HG03095 (cell line): ENCODE data around the gene PAEP.

Source experiments
- ATAC-seq: cut with Tn5 transposase; IDR thresholded peaks from one replicate; pipeline ENCODE4 v1.9.1; 2021; ENCODE audit warnings: moderate library complexity; ENCODE audit not compliant: unreplicated experiment

Gene PAEP

DNA sequence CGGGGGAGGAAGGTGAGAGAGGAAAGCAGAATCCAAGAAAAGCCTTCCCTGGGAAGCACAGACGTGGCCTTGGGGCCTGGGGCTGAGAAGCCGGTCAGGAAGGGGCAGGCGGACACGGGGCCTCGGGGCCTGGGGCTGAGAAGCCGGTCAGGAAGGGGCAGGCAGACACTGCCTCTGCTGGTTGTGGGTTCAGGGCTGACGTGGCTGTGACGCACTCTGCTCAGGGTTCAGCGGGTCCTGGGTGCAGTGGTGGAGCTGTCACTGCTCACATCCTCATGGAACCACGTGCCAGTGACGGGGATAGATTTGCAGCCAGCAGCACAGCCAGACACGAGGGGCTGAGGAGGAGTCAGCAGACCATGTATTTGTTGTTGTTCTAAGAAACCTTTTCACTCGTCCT lies 12.8 kb downstream of the PAEP start:
- ATAC-seq: no peak

DNA sequence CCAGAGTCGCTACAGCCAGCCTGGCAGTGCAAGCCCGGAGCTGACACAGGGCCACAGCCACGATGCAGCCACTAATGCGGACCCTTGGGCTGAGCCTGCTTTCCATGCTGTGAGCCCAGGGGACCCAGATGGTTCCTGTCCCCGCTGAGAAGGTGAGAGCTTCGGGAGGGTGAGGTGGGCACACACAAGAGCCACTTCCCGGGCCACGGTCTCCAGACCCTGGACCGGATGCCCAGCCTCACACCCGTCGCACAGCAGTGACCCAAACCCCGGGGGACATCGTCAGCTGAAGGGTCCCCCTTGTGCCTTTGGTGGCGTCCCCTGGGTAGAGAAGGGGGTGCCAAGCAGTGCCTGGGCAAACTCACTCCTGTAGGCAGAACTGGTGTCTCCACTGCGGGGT lies 13.4 kb downstream of the PAEP start:
- ATAC-seq: no peak

DNA sequence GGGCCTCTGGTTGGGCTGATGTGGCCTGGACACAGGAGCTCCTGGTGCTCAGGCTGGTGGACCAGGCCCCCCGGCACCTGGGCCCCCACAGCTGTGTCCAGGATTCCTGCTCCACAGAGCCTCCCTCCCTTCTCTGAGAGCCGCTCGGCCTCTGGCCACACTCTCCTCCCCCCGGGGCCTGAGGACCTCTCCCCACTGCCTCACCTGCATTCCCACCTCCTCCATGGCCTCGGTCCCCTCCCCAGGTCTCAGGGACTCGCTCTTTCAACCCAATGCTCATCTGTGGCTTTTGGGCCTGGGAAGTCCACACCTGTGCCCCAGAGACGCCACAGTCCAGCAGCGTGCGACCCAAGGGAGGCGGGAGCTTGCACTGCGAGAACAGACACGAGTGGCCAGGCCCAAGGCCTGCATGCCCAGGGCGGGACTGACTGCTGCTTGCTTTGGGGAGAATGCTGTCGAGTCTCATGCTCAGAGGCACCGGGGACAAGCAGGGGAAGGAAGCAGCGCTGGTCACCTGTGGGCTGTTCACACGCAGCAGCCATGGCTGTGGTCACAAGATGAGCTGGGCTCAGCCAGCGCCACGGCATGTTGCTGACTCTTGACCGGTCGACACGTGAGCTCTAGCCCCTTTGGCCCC lies 14.6 kb downstream of the PAEP start:
- ATAC-seq: no peak

DNA sequence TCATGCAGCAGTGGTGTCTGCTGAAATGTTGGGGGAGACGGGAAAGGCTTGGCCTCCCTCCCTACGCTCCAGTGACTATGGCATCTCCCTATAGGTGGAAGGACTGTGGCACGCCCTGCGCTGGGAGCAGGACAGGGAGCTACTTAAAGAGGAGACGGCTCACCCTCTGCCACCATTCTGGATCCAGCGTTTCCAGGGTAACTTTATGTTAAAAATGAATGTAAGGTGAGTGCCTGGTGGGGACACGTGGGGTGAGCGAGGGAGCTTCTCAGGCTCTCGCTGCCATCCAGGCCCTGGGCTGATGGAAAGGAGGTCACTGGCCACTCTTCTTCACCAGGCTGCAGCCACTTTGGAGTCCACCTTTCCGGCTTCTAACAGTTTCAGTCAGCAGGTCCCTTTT lies 15.7 kb downstream of the PAEP start:
- ATAC-seq: no peak

DNA sequence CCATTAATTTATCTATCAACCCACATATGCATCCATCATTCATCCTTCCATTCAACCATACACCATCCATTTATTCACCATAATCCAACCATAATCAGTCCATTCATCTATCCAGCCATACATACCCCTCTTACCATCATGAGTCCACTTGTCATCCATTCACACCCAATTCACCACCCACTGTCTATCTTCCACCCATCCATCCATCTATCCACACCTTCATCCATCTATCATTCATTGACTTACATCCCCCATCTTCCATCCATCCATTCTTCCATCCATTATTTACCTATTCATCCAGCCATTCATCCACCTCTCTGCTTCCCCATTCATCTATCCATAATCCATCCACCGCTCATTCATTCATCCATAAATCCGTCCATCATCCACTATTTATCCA lies 17.8 kb downstream of the PAEP start:
- ATAC-seq: no peak

DNA sequence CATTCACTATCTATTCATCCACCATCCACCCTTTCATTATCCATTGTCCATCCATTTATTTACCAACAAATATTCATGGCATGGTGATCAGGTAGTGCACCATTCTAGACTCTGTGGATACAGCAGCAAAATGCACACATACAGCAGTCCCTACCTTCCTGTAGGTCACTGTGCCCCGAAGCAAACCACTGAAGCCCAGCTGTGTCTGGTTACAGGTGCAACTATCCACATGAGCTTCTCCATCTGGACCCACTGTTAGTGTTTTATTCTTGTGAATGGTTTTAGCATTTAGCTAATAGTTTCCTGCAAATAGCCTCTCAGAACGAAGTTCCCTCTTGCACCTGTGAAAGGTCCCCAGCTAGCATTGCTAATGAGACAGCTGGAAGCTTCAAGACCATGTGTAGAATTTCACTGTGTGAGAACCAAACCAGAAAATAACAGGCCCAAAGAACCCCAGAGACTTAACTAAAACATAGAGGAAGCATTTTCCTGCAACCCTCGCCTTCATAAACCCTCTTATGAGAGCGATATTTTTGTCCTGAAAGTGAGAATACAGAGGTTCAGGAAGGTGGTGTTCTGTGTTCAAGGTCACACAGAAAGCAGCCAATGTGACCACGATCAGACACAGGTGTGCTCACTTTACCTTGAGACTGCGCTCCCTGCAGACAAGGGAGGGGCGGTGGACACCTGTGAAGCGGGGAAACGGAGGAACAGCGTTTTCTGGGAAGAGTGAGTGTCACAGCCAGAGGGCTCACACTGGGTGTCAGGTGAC lies 18.5 kb downstream of the PAEP start:
- ATAC-seq: no peak

DNA sequence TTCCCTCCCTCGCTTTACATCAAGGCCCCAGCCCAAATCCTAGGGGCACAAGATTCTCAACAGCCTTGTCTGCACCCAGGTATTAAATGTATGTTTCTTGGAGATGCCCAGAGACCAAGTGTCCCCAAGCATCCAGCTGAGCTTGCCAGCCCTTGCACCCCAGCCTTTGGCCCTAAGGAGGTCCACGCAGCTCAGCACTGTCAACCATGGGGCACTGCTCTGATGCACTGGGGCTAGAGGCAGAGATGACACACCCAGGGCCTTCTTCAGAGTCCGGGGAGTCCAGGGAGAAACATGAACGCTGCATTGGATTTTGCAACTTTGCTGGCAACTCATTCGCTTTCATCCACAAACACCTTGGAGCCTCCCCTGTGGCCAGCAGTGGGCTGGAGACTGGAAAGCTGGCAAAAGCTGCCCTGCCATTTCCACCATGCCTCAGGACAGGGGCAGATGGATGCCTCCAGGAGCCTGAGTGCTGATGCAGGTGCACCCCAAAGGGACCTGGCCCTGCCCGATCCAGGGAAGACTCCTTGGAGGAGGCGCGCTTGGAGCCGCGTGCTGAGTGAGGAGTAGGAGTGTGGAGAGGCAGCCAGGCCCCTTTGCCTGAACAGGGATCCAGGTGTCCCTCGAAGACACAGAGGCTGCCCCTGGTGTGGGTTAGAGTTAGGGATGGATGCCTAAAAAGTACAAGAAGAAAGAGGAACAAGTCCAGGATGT lies 19.3 kb downstream of the PAEP start:
- no peak for ATAC-seq

DNA sequence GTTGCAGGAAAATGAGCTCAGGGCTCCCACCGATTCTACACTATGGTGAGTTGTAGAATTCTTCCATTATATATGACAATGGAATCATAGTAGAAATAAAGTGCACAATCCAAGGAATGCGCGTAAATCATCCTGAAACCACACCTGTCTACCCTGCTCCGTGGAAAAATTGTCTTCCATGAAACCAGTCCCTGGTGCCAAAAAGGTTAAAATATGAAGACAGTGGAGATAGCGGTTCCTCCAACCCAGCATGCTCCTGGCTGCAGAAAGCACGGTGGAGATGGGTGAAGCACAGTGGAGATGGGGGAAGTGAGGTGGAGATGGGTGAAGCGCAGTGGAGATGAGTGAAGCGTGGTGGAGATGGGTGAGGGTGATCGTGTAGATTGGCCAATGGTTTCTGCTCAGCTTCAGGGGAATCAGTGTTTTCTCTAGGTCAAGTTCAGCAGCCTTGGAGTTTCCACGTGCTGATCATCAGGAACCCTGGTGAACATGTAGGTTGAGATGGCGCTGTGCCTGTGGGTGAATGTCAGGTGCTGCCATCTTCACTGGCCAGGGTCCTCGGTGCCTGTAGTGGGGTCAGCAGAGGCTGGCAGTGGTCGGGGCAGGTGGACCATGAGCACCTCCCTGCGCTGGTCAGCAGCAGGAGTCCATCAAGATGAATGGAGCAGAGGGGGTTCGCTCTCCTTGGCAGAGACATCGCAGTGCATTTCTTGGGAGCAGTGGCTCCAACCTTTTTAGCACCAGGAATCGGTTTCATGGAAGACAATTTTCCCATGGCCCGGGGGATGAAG lies 20.3 kb downstream of the PAEP start:
- ATAC-seq: no peak

DNA sequence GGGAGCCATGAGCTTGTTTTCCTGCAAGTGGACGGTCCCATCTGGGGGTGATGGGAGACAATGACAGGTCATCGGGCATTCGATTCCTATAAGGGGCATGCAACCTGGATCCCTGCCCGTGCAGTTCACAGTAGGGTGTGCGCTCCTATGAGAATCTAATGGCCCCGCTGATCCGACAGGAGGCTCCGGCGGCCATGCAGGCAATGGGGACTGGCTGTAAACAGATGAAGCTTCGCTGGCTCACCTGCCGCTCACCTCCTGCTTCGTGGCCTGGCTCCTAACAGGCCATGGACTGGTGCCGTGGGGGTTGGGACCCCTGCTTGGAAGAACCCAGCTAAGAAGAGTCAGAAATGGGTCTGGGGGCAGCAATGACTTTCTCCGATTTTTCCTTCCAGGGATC lies 21.0 kb downstream of the PAEP start:
- no peak for ATAC-seq

DNA sequence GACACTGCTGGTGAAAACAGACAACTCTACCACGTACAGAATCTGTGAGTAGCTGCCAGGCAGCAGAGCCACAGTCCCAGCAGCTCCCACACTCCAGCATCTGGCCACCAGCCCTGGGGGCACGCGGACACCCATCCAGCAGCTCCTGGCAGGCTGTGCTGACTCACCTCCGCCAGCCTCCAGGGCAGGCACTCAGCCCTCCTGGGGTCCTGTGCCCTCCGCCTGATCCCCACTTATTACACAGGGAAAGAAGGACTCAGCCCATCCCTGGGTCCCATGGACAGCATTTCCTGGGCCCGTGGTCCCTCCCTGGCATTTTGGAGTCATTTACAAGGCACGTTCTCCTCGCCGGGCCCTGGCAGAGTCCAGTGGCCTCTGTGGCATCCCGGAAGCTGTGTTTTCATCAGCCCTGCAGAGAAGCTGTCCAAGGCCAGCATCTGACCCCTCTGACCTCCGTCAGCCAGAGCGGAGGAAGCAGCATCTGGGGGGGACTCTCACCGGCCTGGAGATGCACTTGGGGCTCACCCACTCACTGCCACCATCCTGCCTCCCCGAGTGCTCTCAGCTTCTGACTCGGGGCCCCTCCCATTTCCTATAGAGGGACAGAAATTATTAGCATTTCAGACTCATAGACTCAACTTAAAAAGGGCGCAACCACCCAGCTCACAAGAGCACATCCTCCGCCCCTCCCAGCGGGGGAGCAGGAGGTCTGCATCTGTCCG lies 21.6 kb downstream of the PAEP start:
- no peak for ATAC-seq

DNA sequence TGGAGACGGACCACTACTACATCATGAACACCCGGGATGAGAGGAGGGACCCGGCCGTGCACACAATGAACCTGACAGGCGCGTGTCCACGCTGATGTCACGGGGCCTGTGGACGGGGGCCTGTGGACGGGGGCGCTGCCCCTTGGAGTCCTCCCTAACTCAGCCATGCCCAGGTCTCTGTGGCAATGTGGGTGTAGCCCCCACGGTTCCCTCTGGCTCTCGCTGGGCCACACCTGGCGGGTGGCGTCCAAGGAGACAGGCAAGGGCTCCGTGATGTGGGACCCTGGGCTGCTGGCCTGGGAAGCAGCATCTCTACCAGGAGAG lies 22.1 kb downstream of the PAEP start:
- no peak for ATAC-seq

DNA sequence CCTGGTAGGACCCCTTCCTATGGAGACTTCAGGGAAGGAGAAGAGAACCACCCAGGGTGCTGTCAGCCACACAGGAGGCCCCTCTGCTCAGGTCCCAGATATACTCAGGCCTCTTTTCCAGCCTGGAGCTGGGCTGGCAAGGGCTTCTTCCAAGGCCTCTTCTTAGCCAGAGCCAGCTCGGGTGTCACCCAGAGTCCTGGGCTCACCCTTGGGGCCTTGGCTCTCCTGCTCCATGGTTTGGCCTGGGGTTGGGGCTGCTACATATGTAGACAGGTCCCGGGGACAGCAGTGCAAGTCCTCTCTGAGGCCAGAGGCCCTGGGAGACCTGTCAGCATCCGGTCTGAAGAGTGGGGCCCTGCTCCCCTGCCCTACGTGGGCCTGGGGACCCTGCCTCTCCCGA lies 22.8 kb downstream of the PAEP start:
- no peak for ATAC-seq

DNA sequence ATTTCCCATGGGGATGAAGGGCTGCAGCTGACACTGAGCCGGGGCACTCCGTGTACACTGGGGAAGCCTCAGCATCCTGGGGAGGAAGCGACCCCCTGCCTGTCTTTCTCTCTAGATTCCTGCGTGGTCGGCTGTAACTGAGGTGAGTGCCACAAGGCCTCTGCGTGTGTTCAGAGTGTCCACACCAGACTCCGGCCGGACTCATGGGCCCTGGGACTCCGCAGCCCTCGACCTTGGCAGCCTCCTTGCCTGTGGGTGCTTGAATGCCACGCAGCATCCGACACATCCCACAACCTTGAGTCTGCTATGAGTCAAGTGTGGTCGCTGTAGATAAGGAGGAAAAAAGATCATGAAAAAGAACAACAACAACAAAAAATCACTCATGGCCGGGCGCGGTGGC lies 23.4 kb downstream of the PAEP start:
- ATAC-seq: no peak

DNA sequence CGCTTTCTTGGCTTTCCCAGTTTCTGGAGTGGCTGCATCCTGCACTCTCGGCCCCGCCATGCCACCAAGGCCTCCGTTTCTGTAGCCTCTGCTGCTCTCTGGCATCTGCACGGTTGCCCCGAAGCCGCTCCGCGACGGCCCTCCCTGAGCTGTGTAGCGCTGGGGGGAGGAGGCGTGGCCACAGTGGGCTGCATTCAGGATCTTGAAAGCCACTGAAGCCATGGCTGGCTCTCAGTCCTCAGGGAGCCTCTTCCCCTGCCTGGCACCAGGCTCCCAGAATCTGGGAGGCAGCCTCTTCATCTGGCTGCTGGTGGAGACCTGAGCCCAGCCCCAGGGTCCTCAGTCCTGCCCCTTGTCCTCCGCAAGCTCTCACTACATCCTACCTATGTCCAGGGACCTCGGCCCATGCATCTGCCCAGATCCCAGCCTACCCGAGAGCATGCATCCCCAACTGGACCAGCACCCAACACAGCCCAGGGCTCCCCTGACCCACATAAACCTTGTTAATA lies 25.1 kb downstream of the PAEP start:
- no peak for ATAC-seq

DNA sequence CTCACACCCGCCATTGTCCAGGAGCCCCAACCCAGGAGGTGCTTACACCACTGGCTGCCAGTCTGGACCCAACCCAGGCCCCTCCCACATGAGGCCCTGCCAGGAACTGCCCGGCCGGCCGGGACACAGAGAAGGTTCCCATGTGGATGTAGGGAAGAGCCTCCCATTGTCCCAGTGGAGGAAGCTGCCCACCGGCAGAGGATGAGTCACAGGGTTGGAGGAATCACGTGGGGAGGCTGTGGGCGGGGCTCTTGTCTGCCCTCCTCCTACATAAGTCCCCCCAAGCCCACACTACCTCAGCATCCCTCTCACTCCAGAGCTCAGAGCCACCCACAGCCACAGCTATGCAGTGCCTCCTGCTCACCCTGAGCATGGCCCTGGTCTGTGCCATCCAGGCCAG lies 26.1 kb downstream of the PAEP start:
- ATAC-seq: no peak

DNA sequence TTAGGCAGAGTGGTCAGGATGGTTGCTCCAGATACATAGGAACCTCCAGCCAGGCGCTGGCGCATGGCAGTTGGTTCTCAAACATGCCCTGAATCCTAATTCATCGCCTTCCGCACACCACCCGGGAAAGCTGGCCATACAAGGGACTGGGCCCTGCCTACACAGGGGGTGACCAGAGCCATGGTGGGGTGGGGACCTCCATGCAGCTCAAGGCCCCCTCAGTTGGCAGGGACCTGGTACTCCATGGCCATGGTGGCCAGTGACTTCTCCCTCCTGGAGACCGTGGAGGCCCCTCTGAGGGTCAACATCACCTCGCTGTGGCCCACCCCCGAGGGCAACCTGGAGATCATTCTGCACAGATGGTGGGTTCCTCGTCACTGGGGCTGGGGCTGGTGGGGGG lies 26.8 kb downstream of the PAEP start:
- ATAC-seq: no peak

DNA sequence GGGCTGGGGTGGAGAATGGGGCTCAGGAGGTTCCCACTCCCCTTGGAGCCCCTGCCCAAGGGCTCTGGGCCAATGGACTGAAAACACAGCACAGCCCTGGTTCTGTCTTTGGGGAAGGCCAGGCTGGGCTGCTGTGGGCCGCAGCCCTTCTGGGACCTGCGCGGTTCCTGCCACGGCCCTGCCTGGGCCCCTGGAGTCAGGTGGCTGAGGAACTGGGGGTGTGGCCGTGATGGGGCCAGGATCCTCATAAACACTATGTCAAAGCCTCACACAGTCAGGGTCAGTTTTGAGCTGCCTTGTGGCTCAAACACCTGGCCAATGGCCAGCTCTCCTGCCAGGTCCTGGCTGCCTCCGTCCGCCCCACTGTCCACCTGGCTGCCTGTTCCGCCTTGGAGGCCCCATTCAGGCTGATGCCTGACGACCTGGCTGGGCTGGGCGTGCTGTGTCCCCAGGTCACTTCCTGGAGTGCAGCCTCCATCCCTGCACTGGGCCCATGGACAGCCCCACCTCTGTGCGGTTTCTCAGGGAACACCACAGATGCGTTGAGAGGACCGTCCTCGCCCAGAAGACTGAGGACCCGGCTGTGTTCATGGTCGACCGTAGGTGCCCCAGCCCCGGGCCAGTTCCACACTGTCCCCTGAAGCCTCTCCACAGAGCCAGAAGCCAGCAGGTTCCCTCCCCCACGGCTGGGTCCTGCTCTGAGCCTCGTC lies 27.5 kb downstream of the PAEP start:
- no peak for ATAC-seq

DNA sequence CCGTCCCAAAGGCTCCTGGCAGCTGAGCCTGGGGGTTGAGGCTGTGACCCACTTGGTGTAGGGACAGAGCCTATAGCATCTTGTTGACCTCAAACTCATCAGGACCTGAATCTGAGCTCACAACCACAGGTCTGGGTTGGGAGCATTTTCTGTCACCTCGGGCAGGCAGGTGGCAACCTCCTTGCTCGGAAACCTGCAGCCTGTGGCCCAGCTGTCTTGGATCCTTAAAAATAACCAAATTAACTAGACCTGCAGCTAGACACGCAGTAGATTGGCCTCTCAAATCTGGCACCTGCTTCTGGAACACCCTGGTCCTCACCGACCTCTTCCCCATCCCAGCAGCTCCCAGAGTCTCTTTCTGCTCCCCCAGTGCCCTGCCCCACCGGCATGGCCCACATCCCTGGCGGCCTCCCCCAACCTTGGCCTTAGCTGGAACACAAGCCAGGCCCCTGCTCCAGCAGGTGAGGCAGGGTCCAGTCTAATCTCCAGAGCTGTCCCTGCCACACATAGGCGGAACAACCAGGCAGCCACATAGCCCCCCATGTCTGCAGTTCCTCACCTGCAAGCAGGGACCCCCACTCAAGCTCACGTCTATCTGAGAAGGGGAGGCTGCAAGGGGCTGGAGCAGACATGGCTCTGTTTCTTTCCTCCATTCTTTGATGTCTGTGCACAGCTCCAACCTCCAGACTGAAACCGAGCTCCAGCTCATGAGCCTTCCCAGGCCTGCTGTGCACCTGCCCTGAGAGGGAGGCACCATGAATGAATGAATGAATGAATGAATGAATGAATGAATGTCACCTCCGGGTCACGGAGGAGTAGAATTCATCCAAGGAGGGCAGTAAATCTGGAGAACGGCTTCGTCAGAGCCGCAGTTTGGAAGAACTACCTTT lies 28.3 kb downstream of the PAEP start:
- no peak for ATAC-seq

DNA sequence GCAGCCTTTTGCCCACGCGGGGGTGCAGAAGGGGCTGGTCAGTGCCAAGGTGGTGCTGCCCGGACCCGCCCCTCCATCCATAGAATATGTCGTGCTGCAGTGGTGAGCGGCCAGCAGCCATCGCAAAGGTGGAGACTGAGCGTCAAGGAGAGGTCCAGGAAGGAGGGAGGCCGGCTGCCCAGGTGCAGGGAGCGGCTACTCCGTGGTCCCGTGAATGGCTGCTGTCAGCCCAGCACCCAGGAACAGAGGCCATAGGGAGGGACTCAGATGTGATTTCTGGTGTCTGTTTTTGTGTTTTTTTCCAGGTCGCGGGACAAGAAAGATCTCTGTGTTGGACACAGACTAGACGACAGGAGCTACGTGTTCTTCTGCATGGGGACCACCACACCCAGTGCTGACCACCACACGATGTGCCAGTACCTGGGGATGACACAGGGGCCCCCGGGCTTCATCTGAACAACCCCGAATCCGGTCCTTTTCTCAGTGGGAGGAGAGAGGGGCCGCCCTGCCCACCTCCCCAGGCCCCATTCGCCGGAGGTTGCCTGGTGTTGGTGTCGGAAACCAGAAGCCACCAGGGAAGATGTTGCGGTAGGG lies 29.0 kb downstream of the PAEP start:
- ATAC-seq: no peak
